T-cell (primary cell): ENCODE measurements around the gene KCNT1. TPM values are rescaled to one million over a fixed set of nuclear protein-coding genes. Genes with fewer than 3 reads are reported as not detected.

Experiments
- ATAC-seq, 4 experiments: fragments of 200-7000 bp in 3 of 4; fragments of 150-1000 bp in 1 of 4; cut with Tn5 transposase; replicated peaks in 1 of 4; 1 replicate in 3 of 4; 2 replicates in 1 of 4; pipeline ENCODE4 v1.10.0; 2021; ENCODE audit warnings: moderate library complexity in 3 of 4, mild to moderate bottlenecking in 2 of 4, moderate number of reproducible peaks in 1 of 4
- CTCF ChIA-PET, 2 donors: fragments of 300-600 bp; sonication (Branson Sonifier 250); formaldehyde crosslinking; loops; one replicate each; lab custom pipeline; 2022; ENCODE audit warnings: antibody characterized with exemption in 2 of 2; lab: Charles Lee
- POLR2A ChIA-PET, 2 donors: fragments of 300-600 bp; sonication (Branson Sonifier 250); formaldehyde crosslinking; loops; one replicate each; lab custom pipeline; 2022; ENCODE audit warnings: antibody characterized with exemption in 2 of 2; lab: Charles Lee
- DNase-seq, 35 experiments: peaks; one replicate each; pipeline versions ENCODE4 v3.0.0 to v3.0.0-alpha.2; 2013 to 2023
- H3K27ac ChIP-seq: one replicate; pipeline ENCODE4 v1.5.1; 2013; ENCODE audit warnings: low read length
- H3K27me3 ChIP-seq, 2 experiments: replicated peaks in 1 of 2; 1 replicate in 1 of 2; 2 replicates in 1 of 2; pipeline versions ENCODE4 v1.6.1 to v1.7.0; 2013; ENCODE audit warnings: low read length in 1 of 2, mixed read lengths in 1 of 2; ENCODE audit not compliant: control insufficient read depth in 2 of 2, insufficient read depth in 2 of 2; ENCODE audit errors: extremely low read depth in 1 of 2
- H3K36me3 ChIP-seq, 2 donors: 1 replicate in 1 of 2; 2 replicates in 1 of 2; pipeline versions ENCODE4 v1.6.1 to v1.7.0; 2013; ENCODE audit warnings: low read length in 1 of 2; ENCODE audit not compliant: control insufficient read depth in 2 of 2, insufficient read depth in 1 of 2; ENCODE audit errors: extremely low read depth in 1 of 2
- H3K4me1 ChIP-seq, 2 experiments: 1 replicate in 1 of 2; 2 replicates in 1 of 2; pipeline versions ENCODE4 v1.6.1 to v1.7.0; 2013; ENCODE audit warnings: low read length in 2 of 2, mixed read lengths in 1 of 2; ENCODE audit not compliant: insufficient read depth in 2 of 2, control insufficient read depth in 1 of 2; ENCODE audit errors: extremely low read depth in 1 of 2
- H3K4me3 ChIP-seq, 2 donors: 1 replicate in 1 of 2; 2 replicates in 1 of 2; pipeline versions ENCODE4 v1.5.1 to v1.7.0; 2013; ENCODE audit warnings: mild to moderate bottlenecking in 2 of 2, low read length in 1 of 2, moderate library complexity in 1 of 2; ENCODE audit not compliant: control insufficient read depth in 1 of 2; ENCODE audit errors: extremely low read depth in 1 of 2
- H3K9me3 ChIP-seq: 2 replicates; pipeline ENCODE4 v1.7.0; 2013
- H3K27ac Mint-ChIP-seq, 2 donors: one replicate each; pipeline ENCODE4 v1.8.0; 2020 to 2021; ENCODE audit warnings: mild to moderate bottlenecking in 2 of 2, mixed read lengths in 2 of 2
- H3K27me3 Mint-ChIP-seq, 2 donors: one replicate each; pipeline ENCODE4 v1.8.0; 2021 to 2022; ENCODE audit warnings: mixed read lengths in 2 of 2
- H3K36me3 Mint-ChIP-seq: one replicate; pipeline ENCODE4 v1.8.0; 2021; ENCODE audit warnings: mixed read lengths
- H3K4me1 Mint-ChIP-seq, 3 donors: one replicate each; pipeline ENCODE4 v1.8.0; 2020 to 2022; ENCODE audit warnings: mixed read lengths in 3 of 3, mild to moderate bottlenecking in 1 of 3
- H3K4me3 Mint-ChIP-seq, 3 donors: one replicate each; pipeline ENCODE4 v1.8.0; 2020 to 2022; ENCODE audit warnings: mild to moderate bottlenecking in 3 of 3, mixed read lengths in 3 of 3, moderate library complexity in 3 of 3
- H3K9me3 Mint-ChIP-seq, 3 donors: one replicate each; pipeline ENCODE4 v1.8.0; 2020 to 2022; ENCODE audit warnings: mixed read lengths in 3 of 3
- WGBS: methylation state at CpG from one replicate; pipeline ENCODE4 v1.1.5; 2013; ENCODE audit warnings: missing lambda C conversion rate; ENCODE audit not compliant: insufficient coverage; 5-methylcytosine and 5-hydroxymethylcytosine counted together
- total RNA-seq, 35 experiments: library from RNA in 6 of 35; stranded (reverse) in 6 of 35; fragments of 120-200 nt in 1 of 35; gene quantifications; one replicate each; pipeline versions ENCODE4 v1.2.1 to v1.2.4 and lab custom pipeline; 2013 to 2026

Gene KCNT1
- total RNA-seq, 5 donors from 2014 or later (not counting 1 experiment from before 2014, with no cell fraction given), result 0.07 to 0.54 (median 0.16) TPM; not detected in 2

DNA sequence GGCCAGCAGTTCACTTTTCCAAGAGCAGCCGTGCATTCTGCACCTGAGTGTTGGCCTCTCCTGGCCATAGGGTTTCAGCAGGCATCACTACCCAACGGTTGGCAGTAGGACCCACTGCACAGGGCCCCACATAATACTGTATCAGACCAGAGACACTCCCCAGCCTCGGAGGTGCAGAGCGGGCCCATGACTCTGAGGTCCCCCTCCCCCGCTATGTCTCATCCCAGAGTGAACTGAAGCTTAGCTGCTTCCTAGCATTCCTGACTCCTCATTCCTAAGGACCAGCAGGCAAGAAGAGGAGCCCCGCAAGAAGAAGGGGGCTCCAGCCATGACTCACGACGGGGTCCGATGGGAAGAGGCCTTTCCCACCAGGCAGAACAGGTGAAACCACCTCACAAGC, 138.1 kb downstream of the KCNT1 start:
- peak overlapping the region in 1 of 2 donors; percentile 2 for H3K27ac Mint-ChIP-seq
- H3K9me3 ChIP-seq, result no peaks in the 10 kb centered on the region
- H3K36me3 ChIP-seq, result peaks cover 0 to 12% of the 10 kb centered on the region in 2 donors
- H3K27me3 Mint-ChIP-seq, result no peaks in the 10 kb centered on the region
- ATAC-seq (no peak), DNase-seq (no peak)
- POLR2A ChIA-PET, result no interaction called here
- H3K9me3 Mint-ChIP-seq, result peaks cover 7 to 11% (median 10%) of the 10 kb centered on the region in 3 donors
- no peak overlapping the region for H3K4me3 Mint-ChIP-seq
- CTCF ChIA-PET, result no interaction called here
- H3K4me1 Mint-ChIP-seq, result peaks cover 9 to 21% (median 10%) of the 10 kb centered on the region in 3 donors
- WGBS, result 95% methylated on average over 5 of the region's 9 CpGs
- H3K4me3 ChIP-seq, result no peak overlapping the region
- peaks cover 29% of the 10 kb centered on the region for H3K36me3 Mint-ChIP-seq
- no peak overlapping the region for H3K27ac ChIP-seq
- no peaks in the 10 kb centered on the region for H3K27me3 ChIP-seq
- peaks cover 0 to 14% of the 10 kb centered on the region in 2 experiments for H3K4me1 ChIP-seq

DNA sequence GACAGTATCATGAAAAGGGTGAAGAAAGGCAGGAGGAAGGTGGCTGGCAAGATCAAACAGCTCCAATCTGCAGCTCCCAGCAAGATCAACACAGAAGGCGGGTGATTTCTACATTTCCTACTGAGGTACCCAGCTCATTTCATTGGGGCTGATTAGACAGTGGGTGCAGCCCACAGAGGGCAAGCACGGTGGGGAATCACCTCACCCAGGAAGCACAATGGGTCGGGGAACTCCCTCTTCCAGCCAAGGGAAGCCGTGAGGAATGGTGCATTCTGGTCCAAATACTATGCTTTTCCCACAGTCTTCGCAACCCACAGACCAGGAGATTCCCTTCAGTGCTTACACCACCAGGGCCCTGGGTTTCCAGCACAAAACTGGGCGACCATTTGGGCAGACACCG, 138.6 kb downstream of the KCNT1 start:
- no peak overlapping the region for H3K4me3 Mint-ChIP-seq
- Histone ChIP-seq H3K9me3 (no peaks in the 10 kb centered on the region), H3K27me3 (no peaks in the 10 kb centered on the region), H3K4me1 (peaks cover 0 to 14% of the 10 kb centered on the region in 2 experiments), H3K36me3 (peaks cover 0 to 12% of the 10 kb centered on the region in 2 donors), H3K4me3 (no peak overlapping the region), H3K27ac (no peak overlapping the region)
- ATAC-seq, result no peak
- H3K36me3 Mint-ChIP-seq, result peaks cover 33% of the 10 kb centered on the region
- peaks cover 10 to 22% (median 11%) of the 10 kb centered on the region in 3 donors for H3K4me1 Mint-ChIP-seq
- no peaks in the 10 kb centered on the region for H3K27me3 Mint-ChIP-seq
- H3K27ac Mint-ChIP-seq, result peak overlapping the region in 1 of 2 donors; percentile 2
- POLR2A ChIA-PET, result no interaction called here
- WGBS, result 87% methylated on average over 4 of the region's 7 CpGs
- DNase-seq, result no peak
- H3K9me3 Mint-ChIP-seq, result peaks cover 7 to 11% (median 10%) of the 10 kb centered on the region in 3 donors
- CTCF ChIA-PET, result no interaction called here

Other genes starting within 250 kb of the KCNT1 start
- gene PPP1R26, start 222.4 kb upstream of the KCNT1 start, total RNA-seq, result 1 to 10 TPM in 3 of 5 donors, under 1 TPM in 2; 0.35 to 2.0 (median 1.7) TPM
- gene MRPS2, start 201.5 kb upstream of the KCNT1 start, total RNA-seq, result 10 to 100 TPM; 17.7 to 36.6 (median 32.8) TPM
- not detected for gene LCN1, start 180.7 kb upstream of the KCNT1 start, total RNA-seq
- gene OBP2A, start 156.1 kb upstream of the KCNT1 start, total RNA-seq, result not detected
- not detected for gene PAEP, start 140.4 kb upstream of the KCNT1 start, total RNA-seq
- not detected for gene GLT6D1, start 62.6 kb upstream of the KCNT1 start, total RNA-seq
- gene LCN9, start 38.9 kb upstream of the KCNT1 start, total RNA-seq, result not detected
- not detected for gene SOHLH1, start 2.7 kb upstream of the KCNT1 start, total RNA-seq
- gene CAMSAP1, start 205.4 kb downstream of the KCNT1 start, total RNA-seq, result 10 to 100 TPM; 25.6 to 38.7 (median 35.6) TPM